ENCODE results near the gene ADAMTSL3.
"Not testable (repeated sequence)": the region's sequence is repeated elsewhere in the genome, so short reads cannot be mapped to it uniquely, and the experiment has no call there.

ADAMTSL3 gene

GRCh38 chr15:83732196-83732595 lies 78.3 kb downstream of the ADAMTSL3 start:
- H3K9ac ChIP-seq (ENCODE audit: low read depth, low read length) = no peak overlapping the region
- no peak overlapping the region for H3K4me3 ChIP-seq (ENCODE audit: low read length)
- peaks cover 15% of the 10 kb centered on the region for H3K4me1 ChIP-seq (ENCODE audit: insufficient read depth, low read length)
- H3K27me3 ChIP-seq (ENCODE audit: insufficient read depth, low read length) = no peaks in the 10 kb centered on the region
- no peak overlapping the region for H3K27ac ChIP-seq (ENCODE audit: low read length)
- no peaks in the 10 kb centered on the region for H3K36me3 ChIP-seq (ENCODE audit: insufficient read depth, low read depth, low read length)
- no peaks in the 10 kb centered on the region for H3K9me3 ChIP-seq (ENCODE audit: insufficient read depth, low read depth, low read length)

- Histone ChIP-seq H3K27ac (ENCODE audit: low read length) (no peak overlapping the region), H3K4me3 (ENCODE audit: low read length) (no peak overlapping the region), H3K27me3 (ENCODE audit: insufficient read depth, low read length) (no peaks in the 10 kb centered on the region), H3K4me1 (ENCODE audit: insufficient read depth, low read length) (peaks cover 15% of the 10 kb centered on the region), H3K36me3 (ENCODE audit: insufficient read depth, low read depth, low read length) (no peaks in the 10 kb centered on the region), H3K9me3 (ENCODE audit: insufficient read depth, low read depth, low read length) (no peaks in the 10 kb centered on the region), H3K9ac (ENCODE audit: low read depth, low read length) (no peak overlapping the region)
Observed at GRCh38 chr15:83732770-83733169, 78.8 kb downstream of the ADAMTSL3 start.

GRCh38 chr15:83733206-83733605 lies 79.3 kb downstream of the ADAMTSL3 start:
- H3K27me3 ChIP-seq (ENCODE audit: insufficient read depth, low read length) = no peaks in the 10 kb centered on the region
- H3K36me3 ChIP-seq (ENCODE audit: insufficient read depth, low read depth, low read length) = no peaks in the 10 kb centered on the region
- no peak overlapping the region for H3K4me3 ChIP-seq (ENCODE audit: low read length)
- H3K9ac ChIP-seq (ENCODE audit: low read depth, low read length) = no peak overlapping the region
- H3K4me1 ChIP-seq (ENCODE audit: insufficient read depth, low read length) = peaks cover 15% of the 10 kb centered on the region
- no peak overlapping the region for H3K27ac ChIP-seq (ENCODE audit: low read length)
- H3K9me3 ChIP-seq (ENCODE audit: insufficient read depth, low read depth, low read length) = no peaks in the 10 kb centered on the region

GRCh38 chr15:83733691-83734090 lies 79.8 kb downstream of the ADAMTSL3 start:
- no peaks in the 10 kb centered on the region for H3K9me3 ChIP-seq (ENCODE audit: insufficient read depth, low read depth, low read length)
- H3K4me3 ChIP-seq (ENCODE audit: low read length) = no peak overlapping the region
- H3K27me3 ChIP-seq (ENCODE audit: insufficient read depth, low read length) = no peaks in the 10 kb centered on the region
- H3K36me3 ChIP-seq (ENCODE audit: insufficient read depth, low read depth, low read length) = no peaks in the 10 kb centered on the region
- no peak overlapping the region for H3K27ac ChIP-seq (ENCODE audit: low read length)
- H3K9ac ChIP-seq (ENCODE audit: low read depth, low read length) = no peak overlapping the region
- peaks cover 15% of the 10 kb centered on the region for H3K4me1 ChIP-seq (ENCODE audit: insufficient read depth, low read length)

GRCh38 chr15:83734487-83734886 lies 80.6 kb downstream of the ADAMTSL3 start:
- H3K27ac ChIP-seq (ENCODE audit: low read length) = no peak overlapping the region
- H3K4me1 ChIP-seq (ENCODE audit: insufficient read depth, low read length) = peaks cover 15% of the 10 kb centered on the region
- H3K36me3 ChIP-seq (ENCODE audit: insufficient read depth, low read depth, low read length) = no peaks in the 10 kb centered on the region

GRCh38 chr15:83739629-83740028 lies 85.7 kb downstream of the ADAMTSL3 start:
- Histone ChIP-seq H3K27me3 (ENCODE audit: insufficient read depth, low read length) (no peaks in the 10 kb centered on the region), H3K9ac (ENCODE audit: low read depth, low read length) (no peak overlapping the region), H3K4me1 (ENCODE audit: insufficient read depth, low read length) (peaks cover 9% of the 10 kb centered on the region), H3K4me3 (ENCODE audit: low read length) (no peak overlapping the region), H3K9me3 (ENCODE audit: insufficient read depth, low read depth, low read length) (no peaks in the 10 kb centered on the region), H3K27ac (ENCODE audit: low read length) (no peak overlapping the region), H3K36me3 (ENCODE audit: insufficient read depth, low read depth, low read length) (no peaks in the 10 kb centered on the region)

More at GRCh38 chr15:83734487-83734886, 80.6 kb downstream of the ADAMTSL3 start:
- Histone ChIP-seq H3K4me3 (ENCODE audit: low read length) (no peak overlapping the region), H3K9me3 (ENCODE audit: insufficient read depth, low read depth, low read length) (no peaks in the 10 kb centered on the region), H3K27me3 (ENCODE audit: insufficient read depth, low read length) (no peaks in the 10 kb centered on the region), H3K9ac (ENCODE audit: low read depth, low read length) (no peak overlapping the region)

- Histone ChIP-seq H3K9me3 (ENCODE audit: insufficient read depth, low read depth, low read length) (no peaks in the 10 kb centered on the region), H3K4me1 (ENCODE audit: insufficient read depth, low read length) (no peaks in the 10 kb centered on the region), H3K4me3 (ENCODE audit: low read length) (no peak overlapping the region), H3K27ac (ENCODE audit: low read length) (no peak overlapping the region), H3K9ac (ENCODE audit: low read depth, low read length) (no peak overlapping the region), H3K27me3 (ENCODE audit: insufficient read depth, low read length) (no peaks in the 10 kb centered on the region), H3K36me3 (ENCODE audit: insufficient read depth, low read depth, low read length) (no peaks in the 10 kb centered on the region)
Observed at GRCh38 chr15:83745771-83746170, 91.8 kb downstream of the ADAMTSL3 start.

- Histone ChIP-seq H3K9ac (ENCODE audit: low read depth, low read length) (no peak overlapping the region), H3K36me3 (ENCODE audit: insufficient read depth, low read depth, low read length) (no peaks in the 10 kb centered on the region), H3K27me3 (ENCODE audit: insufficient read depth, low read length) (no peaks in the 10 kb centered on the region), H3K4me3 (ENCODE audit: low read length) (no peak overlapping the region), H3K4me1 (ENCODE audit: insufficient read depth, low read length) (no peaks in the 10 kb centered on the region), H3K9me3 (ENCODE audit: insufficient read depth, low read depth, low read length) (no peaks in the 10 kb centered on the region), H3K27ac (ENCODE audit: low read length) (no peak overlapping the region)
Observed at GRCh38 chr15:83746231-83746630, 92.3 kb downstream of the ADAMTSL3 start.

GRCh38 chr15:83747050-83747717 lies 93.3 kb downstream of the ADAMTSL3 start:
- H3K27ac ChIP-seq (ENCODE audit: low read length) = no peak overlapping the region
- H3K9me3 ChIP-seq (ENCODE audit: insufficient read depth, low read depth, low read length) = no peaks in the 10 kb centered on the region
- no peaks in the 10 kb centered on the region for H3K4me1 ChIP-seq (ENCODE audit: insufficient read depth, low read length)
- H3K9ac ChIP-seq (ENCODE audit: low read depth, low read length) = no peak overlapping the region
- no peaks in the 10 kb centered on the region for H3K27me3 ChIP-seq (ENCODE audit: insufficient read depth, low read length)
- H3K36me3 ChIP-seq (ENCODE audit: insufficient read depth, low read depth, low read length) = no peaks in the 10 kb centered on the region
- H3K4me3 ChIP-seq (ENCODE audit: low read length) = no peak overlapping the region

- Histone ChIP-seq H3K36me3 (ENCODE audit: insufficient read depth, low read depth, low read length) (no peaks in the 10 kb centered on the region), H3K9ac (ENCODE audit: low read depth, low read length) (no peak overlapping the region), H3K9me3 (ENCODE audit: insufficient read depth, low read depth, low read length) (no peaks in the 10 kb centered on the region), H3K4me1 (ENCODE audit: insufficient read depth, low read length) (no peaks in the 10 kb centered on the region), H3K4me3 (ENCODE audit: low read length) (no peak overlapping the region), H3K27ac (ENCODE audit: low read length) (no peak overlapping the region), H3K27me3 (ENCODE audit: insufficient read depth, low read length) (no peaks in the 10 kb centered on the region)
Observed at GRCh38 chr15:83747718-83748110, 93.8 kb downstream of the ADAMTSL3 start.

- Histone ChIP-seq H3K9ac (ENCODE audit: low read depth, low read length) (no peak overlapping the region), H3K9me3 (ENCODE audit: insufficient read depth, low read depth, low read length) (peaks cover 24% of the 10 kb centered on the region; the same call in 1 of the 2 replicates), H3K4me3 (ENCODE audit: low read length) (no peak overlapping the region), H3K4me1 (ENCODE audit: insufficient read depth, low read length) (no peaks in the 10 kb centered on the region), H3K27ac (ENCODE audit: low read length) (no peak overlapping the region), H3K36me3 (ENCODE audit: insufficient read depth, low read depth, low read length) (no peaks in the 10 kb centered on the region), H3K27me3 (ENCODE audit: insufficient read depth, low read length) (no peaks in the 10 kb centered on the region)
Observed at GRCh38 chr15:83753872-83754493, 100.1 kb downstream of the ADAMTSL3 start.

GRCh38 chr15:83757291-83757690 lies 103.4 kb downstream of the ADAMTSL3 start:
- not testable (repeated sequence) for H3K27me3 ChIP-seq (ENCODE audit: insufficient read depth, low read length); H3K9ac ChIP-seq (ENCODE audit: low read depth, low read length); H3K4me3 ChIP-seq (ENCODE audit: low read length); H3K4me1 ChIP-seq (ENCODE audit: insufficient read depth, low read length); H3K36me3 ChIP-seq (ENCODE audit: insufficient read depth, low read depth, low read length); H3K27ac ChIP-seq (ENCODE audit: low read length)
- H3K9me3 ChIP-seq (ENCODE audit: insufficient read depth, low read depth, low read length) = peaks cover 24% of the 10 kb centered on the region; the same call in 1 of the 2 replicates
